Colonic mucosa (tissue), 4 donors: Measurements from ENCODE around the gene PCDHA8. TPM values are rescaled to one million over a fixed set of nuclear protein-coding genes. Genes with fewer than 3 reads are reported as not detected.
"Not testable (repeated sequence)": the region's sequence is repeated elsewhere in the genome, so short reads cannot be mapped to it uniquely, and the experiment has no call there.

ENCODE experiments used
- DNase-seq: peaks from one replicate; pipeline ENCODE4 v3.0.0-alpha.2; 2020
- H3K27ac ChIP-seq: fragments of 200-600 bp; one replicate; pipeline ENCODE4 v1.8.0; 2021
- H3K27me3 ChIP-seq: fragments of 200-600 bp; one replicate; pipeline ENCODE4 v1.8.0; 2021
- H3K36me3 ChIP-seq: fragments of 200-600 bp; one replicate; pipeline ENCODE4 v1.8.0; 2021
- H3K4me1 ChIP-seq: fragments of 200-600 bp; one replicate; pipeline ENCODE4 v1.8.0; 2021; ENCODE audit warnings: mild to moderate bottlenecking
- H3K4me3 ChIP-seq: fragments of 200-600 bp; one replicate; pipeline ENCODE4 v1.8.0; 2021
- H3K9ac ChIP-seq, 2 donors: one replicate each; pipeline ENCODE4 v1.7.0; 2013; ENCODE audit warnings: control low read depth in 2 of 2, low read depth in 2 of 2, low read length in 2 of 2
- H3K9me3 ChIP-seq: fragments of 200-600 bp; one replicate; pipeline ENCODE4 v1.8.0; 2021
- intact Hi-C: fragments of 100-400 bp; cut with DNase I; formaldehyde crosslinking; loops from one replicate; pipeline ENCODE4 v1.14.1; 2022
- total RNA-seq, 2 donors: library from RNA; stranded (reverse); fragmentation: NEBNext Ultra II Directional in 1 of 2; extraction: Animal tissue kit (Norgen Biotek cat#: 25700) in 1 of 2; gene quantifications; one replicate each; pipeline ENCODE4 v1.2.1, GENCODE V29; 2021
- TF ChIP-seq, protein P1 (sequence below): fragments of 200-600 bp; IDR thresholded peaks from one replicate; pipeline ENCODE4 v1.8.0; 2022; ENCODE audit warnings: antibody characterized with exemption, mild to moderate bottlenecking
- donor health status: healthy.
- donor health status: DM: no; HTN: no; CAD: no.
- donor health status: DM: no; HTN: no; CAD: no.

PCDHA8 gene
- total RNA-seq, 2 donors from 2014 or later: 0.10 TPM; not detected in 1

DNA sequence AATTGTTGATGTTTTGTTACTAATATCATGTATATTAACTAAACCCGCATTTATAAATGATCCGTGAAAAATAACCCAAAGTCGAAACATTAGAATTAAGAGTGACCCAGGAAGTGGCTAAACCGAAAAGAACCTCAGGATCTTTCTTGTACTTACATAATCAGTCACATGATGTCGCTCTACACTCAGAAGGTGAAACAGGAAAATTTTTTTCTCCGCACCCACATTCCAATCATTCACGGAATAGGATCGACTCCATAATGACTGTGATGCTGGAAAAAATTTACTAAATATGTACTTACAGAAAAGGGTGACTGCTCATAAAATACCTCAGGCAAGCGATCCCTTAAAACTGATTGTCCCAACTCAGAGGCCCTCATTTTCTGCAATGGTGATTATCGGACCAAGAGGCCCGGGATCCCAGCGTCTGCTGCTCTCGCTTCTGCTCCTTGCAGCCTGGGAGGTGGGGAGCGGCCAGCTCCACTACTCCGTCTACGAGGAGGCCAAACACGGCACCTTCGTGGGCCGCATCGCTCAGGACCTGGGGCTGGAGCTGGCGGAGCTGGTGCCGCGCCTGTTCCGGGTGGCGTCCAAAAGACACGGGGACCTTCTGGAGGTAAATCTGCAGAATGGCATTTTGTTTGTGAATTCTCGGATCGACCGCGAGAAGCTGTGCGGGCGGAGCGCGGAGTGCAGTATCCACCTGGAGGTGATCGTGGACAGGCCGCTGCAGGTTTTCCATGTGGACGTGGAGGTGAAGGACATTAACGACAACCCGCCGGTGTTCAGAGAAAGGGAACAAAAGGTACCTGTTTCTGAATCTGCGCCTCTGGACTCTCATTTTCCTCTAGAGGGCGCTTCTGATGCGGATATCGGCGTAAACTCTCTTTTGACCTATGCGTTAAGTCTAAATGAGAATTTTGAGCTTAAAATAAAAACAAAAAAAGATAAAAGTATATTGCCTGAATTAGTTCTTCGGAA, 34.4 kb downstream of the PCDHA8 start, which contains the start of gene PCDHA12:
Gene PCDHA12 (plus strand): TSS at position 224 of the 981 bp plus-strand sequence. CDS start 165 bp downstream, at position 389.
- H3K27me3 ChIP-seq: no peaks in the 10 kb centered on the region
- no peak for DNase-seq
- no peaks in the 10 kb centered on the region for H3K36me3 ChIP-seq
- intact Hi-C loops: no loop called here
- no peaks in the 10 kb centered on the region for H3K4me1 ChIP-seq
- no peak within 1 kb of the TSS for H3K27ac ChIP-seq
- no peaks in the 10 kb centered on the region for H3K9me3 ChIP-seq
- H3K9ac ChIP-seq: no peak within 1 kb of the TSS
- H3K4me3 ChIP-seq: no peak within 1 kb of the TSS
- TF ChIP-seq, protein P1, sequence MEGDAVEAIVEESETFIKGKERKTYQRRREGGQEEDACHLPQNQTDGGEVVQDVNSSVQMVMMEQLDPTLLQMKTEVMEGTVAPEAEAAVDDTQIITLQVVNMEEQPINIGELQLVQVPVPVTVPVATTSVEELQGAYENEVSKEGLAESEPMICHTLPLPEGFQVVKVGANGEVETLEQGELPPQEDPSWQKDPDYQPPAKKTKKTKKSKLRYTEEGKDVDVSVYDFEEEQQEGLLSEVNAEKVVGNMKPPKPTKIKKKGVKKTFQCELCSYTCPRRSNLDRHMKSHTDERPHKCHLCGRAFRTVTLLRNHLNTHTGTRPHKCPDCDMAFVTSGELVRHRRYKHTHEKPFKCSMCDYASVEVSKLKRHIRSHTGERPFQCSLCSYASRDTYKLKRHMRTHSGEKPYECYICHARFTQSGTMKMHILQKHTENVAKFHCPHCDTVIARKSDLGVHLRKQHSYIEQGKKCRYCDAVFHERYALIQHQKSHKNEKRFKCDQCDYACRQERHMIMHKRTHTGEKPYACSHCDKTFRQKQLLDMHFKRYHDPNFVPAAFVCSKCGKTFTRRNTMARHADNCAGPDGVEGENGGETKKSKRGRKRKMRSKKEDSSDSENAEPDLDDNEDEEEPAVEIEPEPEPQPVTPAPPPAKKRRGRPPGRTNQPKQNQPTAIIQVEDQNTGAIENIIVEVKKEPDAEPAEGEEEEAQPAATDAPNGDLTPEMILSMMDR: no peak

DNA sequence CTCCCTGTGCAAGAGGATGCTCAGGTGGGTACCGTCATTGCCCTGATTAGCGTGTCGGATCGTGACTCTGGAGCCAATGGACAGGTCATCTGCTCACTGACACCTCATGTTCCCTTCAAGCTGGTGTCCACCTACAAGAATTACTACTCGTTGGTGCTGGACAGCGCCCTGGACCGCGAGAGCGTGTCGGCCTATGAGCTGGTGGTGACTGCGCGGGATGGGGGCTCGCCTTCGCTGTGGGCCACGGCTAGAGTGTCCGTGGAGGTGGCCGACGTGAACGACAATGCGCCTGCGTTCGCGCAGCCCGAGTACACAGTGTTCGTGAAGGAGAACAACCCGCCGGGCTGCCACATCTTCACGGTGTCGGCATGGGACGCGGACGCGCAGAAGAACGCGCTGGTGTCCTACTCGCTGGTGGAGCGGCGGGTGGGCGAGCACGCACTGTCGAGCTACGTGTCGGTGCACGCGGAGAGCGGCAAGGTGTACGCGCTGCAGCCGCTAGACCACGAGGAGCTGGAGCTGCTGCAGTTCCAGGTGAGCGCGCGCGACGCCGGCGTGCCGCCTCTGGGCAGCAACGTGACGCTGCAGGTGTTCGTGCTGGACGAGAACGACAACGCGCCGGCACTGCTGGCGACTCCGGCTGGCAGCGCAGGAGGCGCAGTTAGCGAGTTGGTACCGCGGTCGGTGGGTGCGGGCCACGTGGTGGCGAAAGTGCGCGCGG, 35.7 kb downstream of the PCDHA8 start:
- H3K9ac ChIP-seq, H3K4me3 ChIP-seq, H3K36me3 ChIP-seq, DNase-seq, H3K9me3 ChIP-seq, intact Hi-C loops, H3K4me1 ChIP-seq, H3K27me3 ChIP-seq, H3K27ac ChIP-seq: not testable (repeated sequence)

DNA sequence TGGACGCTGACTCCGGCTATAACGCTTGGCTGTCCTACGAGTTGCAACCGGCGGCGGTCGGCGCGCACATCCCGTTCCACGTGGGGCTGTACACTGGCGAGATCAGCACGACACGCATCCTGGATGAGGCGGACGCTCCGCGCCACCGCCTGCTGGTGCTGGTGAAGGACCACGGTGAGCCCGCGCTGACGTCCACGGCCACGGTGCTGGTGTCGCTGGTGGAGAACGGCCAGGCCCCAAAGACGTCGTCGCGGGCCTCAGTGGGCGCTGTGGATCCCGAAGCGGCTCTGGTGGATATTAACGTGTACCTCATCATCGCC, 36.2 kb downstream of the PCDHA8 start:
- intact Hi-C loops: no loop called here
- DNase-seq: no peak

DNA sequence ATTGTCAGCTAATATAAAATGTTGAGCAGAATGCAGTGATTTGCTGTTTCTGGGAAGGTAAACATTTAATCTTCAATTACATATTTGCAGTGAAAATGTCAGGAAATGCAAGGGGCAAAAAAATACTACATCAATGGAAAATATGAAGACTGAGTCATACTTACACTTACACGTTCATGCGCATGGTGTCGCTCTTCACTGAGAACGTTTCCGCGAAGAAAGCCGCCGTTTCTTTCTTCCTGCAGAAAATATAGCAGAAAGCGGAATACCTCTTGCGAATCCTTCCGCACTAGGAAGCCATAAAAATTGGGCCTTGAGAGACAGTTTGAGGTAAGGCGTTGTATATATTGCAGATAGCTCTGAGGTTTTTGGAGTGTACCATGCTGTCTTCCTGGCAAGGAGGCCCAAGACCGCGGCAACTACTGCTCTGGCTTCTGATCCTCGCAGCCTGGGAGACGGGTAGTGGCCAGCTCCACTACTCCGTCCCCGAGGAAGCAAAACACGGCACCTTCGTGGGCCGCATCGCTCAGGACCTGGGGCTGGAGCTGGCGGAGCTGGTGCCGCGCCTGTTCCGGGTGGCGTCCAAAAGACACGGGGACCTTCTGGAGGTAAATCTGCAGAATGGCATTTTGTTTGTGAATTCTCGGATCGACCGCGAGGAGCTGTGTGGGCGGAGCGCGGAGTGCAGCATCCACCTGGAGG, 41.1 kb downstream of the PCDHA8 start, which contains the start of gene PCDHA13:
Gene PCDHA13 (plus strand): TSS at position 236 of the 702 bp plus-strand sequence. CDS start 145 bp downstream, at position 381.
- Histone ChIP-seq H3K27ac (no peak within 1 kb of the TSS), H3K9ac (no peak within 1 kb of the TSS), H3K4me3 (no peak within 1 kb of the TSS), H3K4me1 (no peaks in the 10 kb centered on the region), H3K36me3 (no peaks in the 10 kb centered on the region), H3K9me3 (no peaks in the 10 kb centered on the region), H3K27me3 (no peaks in the 10 kb centered on the region)
- TF ChIP-seq, protein P1: no peak
- no peak for DNase-seq
- intact Hi-C loops: no loop called here

More for the DNA sequence above, 36.2 kb downstream of the PCDHA8 start:
- Histone ChIP-seq H3K27ac (no peak overlapping the region), H3K36me3 (no peaks in the 10 kb centered on the region), H3K9ac (no peak overlapping the region), H3K27me3 (no peaks in the 10 kb centered on the region), H3K4me3 (no peak overlapping the region), H3K9me3 (no peaks in the 10 kb centered on the region), H3K4me1 (no peaks in the 10 kb centered on the region)
- TF ChIP-seq, protein P1: no peak

DNA sequence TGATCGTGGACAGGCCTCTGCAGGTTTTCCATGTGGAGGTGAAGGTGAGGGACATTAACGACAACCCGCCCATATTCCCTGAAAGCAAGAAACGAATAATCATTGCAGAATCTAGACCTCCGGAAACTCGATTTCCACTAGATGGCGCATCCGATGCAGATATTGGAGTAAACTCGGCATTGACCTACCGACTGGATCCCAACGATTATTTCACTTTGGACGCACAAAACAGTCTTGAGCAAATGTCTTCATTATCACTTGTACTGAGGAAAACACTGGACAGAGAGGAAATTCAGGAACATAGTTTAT, 41.6 kb downstream of the PCDHA8 start:
- intact Hi-C loops: no loop called here
- Histone ChIP-seq H3K36me3 (no peaks in the 10 kb centered on the region), H3K9ac (no peak overlapping the region), H3K4me1 (no peaks in the 10 kb centered on the region), H3K27me3 (no peaks in the 10 kb centered on the region), H3K27ac (no peak overlapping the region), H3K9me3 (no peaks in the 10 kb centered on the region), H3K4me3 (no peak overlapping the region)
- no peak for DNase-seq
- TF ChIP-seq, protein P1: no peak
